Activated CD4-positive, CD25-positive, alpha-beta regulatory T cell treated with anti-CD3 and anti-CD28 coated beads, Interleukin-2, amount 50 U/mL, for 72 hours (primary cell): ENCODE data around the gene PRKG1.
"Not testable (repeated sequence)": the region's sequence is repeated elsewhere in the genome, so short reads cannot be mapped to it uniquely, and the experiment has no call there.

ENCODE experiments used
- DNase-seq: peaks from one replicate; pipeline ENCODE4 v3.0.0; 2021

The PRKG1 gene

GRCh38 chr10:51729822-51730555 lies 655.7 kb downstream of the PRKG1 start:
- DNase-seq, result no peak

GRCh38 chr10:51733057-51733456 lies 658.8 kb downstream of the PRKG1 start:
- DNase-seq, result no peak

- no peak for DNase-seq
These were observed 668.9 kb downstream of the PRKG1 start for GRCh38 chr10:51743146-51743545.

- no peak for DNase-seq
These were observed 670.1 kb downstream of the PRKG1 start for GRCh38 chr10:51744235-51745000.

- no peak for DNase-seq
These were observed 671.1 kb downstream of the PRKG1 start for GRCh38 chr10:51745397-51745796.

- DNase-seq, result no peak
These were observed 672.9 kb downstream of the PRKG1 start for GRCh38 chr10:51747216-51747615.

GRCh38 chr10:51748959-51749358 lies 674.7 kb downstream of the PRKG1 start:
- DNase-seq, result no peak

GRCh38 chr10:51758366-51758765 lies 684.1 kb downstream of the PRKG1 start:
- no peak for DNase-seq

- DNase-seq, result not testable (repeated sequence)
These were observed 684.6 kb downstream of the PRKG1 start for GRCh38 chr10:51758838-51759237.

- DNase-seq, result no peak
These were observed 685.7 kb downstream of the PRKG1 start for GRCh38 chr10:51759896-51760534.

- DNase-seq, result no peak
These were observed 686.8 kb downstream of the PRKG1 start for GRCh38 chr10:51760864-51761640.

GRCh38 chr10:51763746-51764145 lies 689.5 kb downstream of the PRKG1 start:
- no peak for DNase-seq

GRCh38 chr10:51765284-51765971 lies 691.1 kb downstream of the PRKG1 start:
- DNase-seq, result no peak

GRCh38 chr10:51766423-51767102 lies 692.3 kb downstream of the PRKG1 start:
- DNase-seq, result no peak

- DNase-seq, result no peak
These were observed 692.9 kb downstream of the PRKG1 start for GRCh38 chr10:51767103-51767763.

GRCh38 chr10:51768886-51769465 lies 694.7 kb downstream of the PRKG1 start:
- no peak for DNase-seq

GRCh38 chr10:51770709-51771108 lies 696.4 kb downstream of the PRKG1 start:
- no peak for DNase-seq

GRCh38 chr10:51772387-51772786 lies 698.1 kb downstream of the PRKG1 start:
- no peak for DNase-seq

GRCh38 chr10:51773681-51774080 lies 699.4 kb downstream of the PRKG1 start:
- DNase-seq, result no peak

- DNase-seq, result no peak
These were observed 709.7 kb downstream of the PRKG1 start for GRCh38 chr10:51783941-51784340.
